Astrocyte of the hippocampus (primary cell): Measurements from ENCODE around the gene L3HYPDH.
"Not testable (repeated sequence)": the region's sequence is repeated elsewhere in the genome, so short reads cannot be mapped to it uniquely, and the experiment has no call there.

Source experiments
- DNase-seq: peaks from one replicate; pipeline ENCODE4 v3.0.0; 2011; ENCODE audit warnings: low read depth, low spot score

Gene L3HYPDH

DNA sequence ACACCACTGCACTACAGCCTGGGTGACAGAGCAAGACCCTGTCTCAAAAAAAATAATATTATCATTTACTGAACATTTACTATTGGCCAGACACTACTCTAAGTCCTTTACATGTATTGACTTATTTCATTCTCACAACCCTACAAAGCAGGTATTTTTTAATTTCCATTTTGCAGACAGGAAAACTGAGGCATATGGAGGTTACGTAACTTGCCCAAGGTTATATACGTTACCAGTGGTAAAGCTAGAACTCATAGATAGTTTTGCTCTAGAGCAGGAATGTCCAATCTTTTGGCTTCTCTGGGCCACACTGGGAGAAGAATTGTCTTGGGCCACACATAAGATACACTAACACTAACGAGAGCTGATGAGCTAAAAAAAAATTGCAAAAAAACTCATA is 5.7 kb downstream of the L3HYPDH start:
- DNase-seq = no peak

DNA sequence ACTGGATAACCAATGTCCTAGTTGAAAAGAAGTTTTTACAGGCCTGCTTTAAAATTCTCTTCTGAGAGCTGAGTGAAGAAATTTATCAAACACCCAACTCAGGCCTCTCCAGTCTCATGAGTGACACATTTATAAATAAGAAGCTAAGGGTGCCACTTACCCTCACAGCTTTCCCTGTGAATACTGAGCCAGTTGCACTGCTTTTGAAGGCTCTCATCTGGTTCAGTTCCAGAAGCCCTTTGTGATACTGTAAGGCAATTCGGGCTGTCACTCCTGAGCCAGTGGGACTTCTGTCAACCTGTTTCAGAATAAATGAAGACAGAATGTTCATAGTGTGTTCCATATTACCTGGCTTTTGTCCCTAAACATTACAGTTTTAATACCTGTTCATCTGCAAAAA is 8.5 kb downstream of the L3HYPDH start:
- no peak for DNase-seq

DNA sequence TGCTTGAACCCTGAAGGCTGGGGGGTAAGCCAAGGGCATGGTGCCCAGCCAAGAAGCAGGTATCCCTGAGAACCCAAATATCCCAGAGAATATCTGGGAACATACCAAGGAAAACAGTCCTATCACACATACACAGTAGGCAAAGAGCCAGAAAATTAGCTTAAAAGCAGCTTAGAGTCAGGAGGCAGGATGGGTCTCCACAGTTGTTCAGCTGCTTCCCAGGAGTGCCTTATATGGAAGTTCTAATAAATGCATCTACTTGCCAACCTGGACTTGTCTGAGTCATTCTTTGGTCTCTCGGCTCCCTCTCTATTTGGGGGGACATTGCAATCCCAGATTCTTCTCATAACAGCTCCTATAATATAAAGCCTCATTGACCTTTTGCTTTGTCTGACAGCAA is 10.0 kb downstream of the L3HYPDH start:
- DNase-seq = peak; percentile 86

DNA sequence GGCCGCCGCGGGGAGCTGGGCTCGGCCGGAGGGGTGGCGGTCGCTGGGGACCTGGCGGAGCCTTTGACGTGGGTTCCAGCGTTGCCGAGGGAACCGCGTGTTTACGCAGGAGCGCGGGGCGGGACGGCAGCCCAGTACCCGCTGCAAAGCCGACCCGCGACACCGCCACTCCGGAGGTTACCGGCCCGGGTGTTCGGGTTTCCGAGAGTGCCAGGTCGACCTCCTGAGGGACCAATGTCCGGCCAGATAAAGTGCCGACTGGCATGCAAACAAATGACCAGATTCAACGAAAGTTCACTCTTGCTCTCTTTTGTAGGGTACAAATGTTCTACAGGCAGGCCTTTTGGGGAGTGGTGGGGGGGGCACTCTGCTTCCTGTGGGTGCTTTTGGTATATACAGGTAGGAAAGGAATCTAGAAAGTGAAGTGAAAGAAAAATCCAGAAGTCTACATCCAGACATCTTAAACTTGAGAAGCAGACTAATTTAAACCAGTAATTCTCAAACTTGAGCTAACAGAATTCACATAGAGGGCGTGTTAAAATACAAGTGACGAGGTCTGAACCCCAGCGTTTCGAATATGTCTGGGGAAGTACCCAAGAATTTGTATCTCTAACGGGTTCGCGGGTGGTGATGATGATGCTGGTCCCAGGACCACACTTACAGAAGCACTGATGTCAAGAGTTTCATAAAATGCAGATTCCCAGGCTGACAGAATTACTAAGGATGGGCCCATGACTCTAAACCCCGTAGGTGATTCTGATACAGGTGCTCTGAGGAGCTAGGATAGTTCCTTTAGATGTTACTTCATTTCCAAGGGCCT is 18.7 kb downstream of the L3HYPDH start, which contains the start of gene GPR135:
Gene GPR135 (minus strand): TSS at position 65 of the 820 bp plus-strand sequence. CDS start 154 bp downstream, outside the sequence.
- no peak for DNase-seq

DNA sequence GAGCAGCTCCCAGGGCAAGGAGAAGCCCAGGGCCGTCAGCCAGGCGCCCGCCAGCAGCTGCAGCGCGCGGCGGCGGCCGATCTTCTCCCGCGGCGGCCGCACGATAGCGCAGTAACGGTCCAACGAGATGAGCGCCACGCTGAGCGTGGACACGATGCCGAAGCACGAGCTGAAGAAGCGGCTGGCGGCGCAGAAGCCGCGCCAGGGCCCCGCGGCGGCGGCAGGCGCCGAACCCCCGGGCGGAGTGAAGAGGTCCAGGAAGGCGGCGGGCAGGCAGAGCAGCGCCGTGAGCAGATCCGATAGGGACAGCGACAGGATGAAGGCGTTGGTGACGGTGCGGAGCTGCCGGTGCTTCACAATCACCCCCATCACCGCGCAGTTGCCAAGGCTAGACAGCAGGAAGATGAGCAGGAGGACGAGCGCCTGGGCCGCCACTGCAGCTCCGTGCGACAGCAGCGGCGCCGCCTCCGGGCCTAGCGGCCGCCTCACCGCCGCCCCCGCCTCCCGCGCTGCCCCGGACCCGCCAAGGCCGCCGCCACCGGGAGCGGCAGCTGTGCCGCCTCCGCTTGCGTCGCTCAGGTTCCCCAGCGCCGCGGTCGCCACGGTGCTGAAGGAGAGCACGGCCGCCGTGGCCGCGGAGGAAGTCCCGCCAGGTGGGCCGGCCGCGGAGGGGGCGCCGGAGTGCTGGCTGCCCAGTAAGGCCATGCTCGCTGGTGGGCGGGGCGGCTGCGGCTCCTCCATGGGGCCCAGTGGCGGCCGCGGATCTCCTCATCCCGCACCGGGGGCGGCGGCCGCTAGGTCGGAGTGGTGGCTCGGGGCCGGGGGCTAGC is 19.5 kb downstream of the L3HYPDH start:
- peak; percentile 88 for DNase-seq

DNA sequence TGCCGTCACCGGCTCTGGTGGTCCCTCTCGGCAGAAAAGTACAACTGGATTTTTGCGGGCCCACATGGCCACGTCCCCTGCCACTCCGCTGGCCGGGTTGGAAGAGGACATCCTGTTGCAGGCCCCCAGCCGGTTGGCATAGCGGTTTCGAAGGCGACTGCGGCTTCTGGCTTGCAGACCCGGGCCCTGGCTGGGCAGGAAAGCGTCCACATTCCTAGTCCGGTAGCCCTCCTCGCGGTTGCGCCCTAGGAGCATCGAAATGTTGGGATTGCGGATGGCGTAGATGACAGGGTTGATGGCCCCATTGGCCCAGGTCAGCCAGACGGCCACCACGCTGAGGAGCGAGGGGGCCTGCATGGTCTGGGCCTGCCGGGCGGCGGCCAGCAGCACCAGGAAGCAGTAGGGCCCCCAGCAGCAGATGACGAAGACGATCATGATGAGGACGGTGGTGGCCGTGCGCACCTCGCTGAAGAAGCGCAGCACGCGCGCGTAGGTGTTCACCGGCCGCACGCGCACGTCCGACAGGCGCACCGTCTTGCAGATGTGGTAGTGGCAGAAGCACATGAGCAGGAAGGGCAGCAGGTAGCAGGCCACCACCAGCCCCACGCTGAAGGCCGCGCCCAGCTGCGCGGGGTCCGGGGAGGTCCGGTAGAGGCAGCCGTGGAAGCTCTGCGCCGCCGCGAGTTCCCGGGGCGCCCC is 20.3 kb downstream of the L3HYPDH start:
- DNase-seq = no peak

DNA sequence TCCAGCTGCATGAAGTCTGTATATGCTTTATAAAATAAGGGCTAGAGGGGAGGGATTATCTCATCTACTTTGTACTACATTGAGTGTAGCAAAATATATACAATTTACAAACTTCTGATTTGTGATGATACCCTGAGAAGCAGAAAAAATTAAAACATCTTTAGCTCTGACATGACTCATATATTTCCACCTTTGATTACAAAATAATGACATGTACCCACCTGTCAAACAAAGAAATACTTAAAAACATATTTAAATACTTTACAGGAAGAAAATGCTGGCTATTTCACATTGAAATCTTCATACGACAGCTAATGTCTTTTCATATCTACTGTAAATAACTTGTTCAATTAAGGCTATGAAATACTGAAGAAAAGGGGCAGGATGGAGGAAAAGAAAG is 22.3 kb downstream of the L3HYPDH start:
- DNase-seq = no peak

DNA sequence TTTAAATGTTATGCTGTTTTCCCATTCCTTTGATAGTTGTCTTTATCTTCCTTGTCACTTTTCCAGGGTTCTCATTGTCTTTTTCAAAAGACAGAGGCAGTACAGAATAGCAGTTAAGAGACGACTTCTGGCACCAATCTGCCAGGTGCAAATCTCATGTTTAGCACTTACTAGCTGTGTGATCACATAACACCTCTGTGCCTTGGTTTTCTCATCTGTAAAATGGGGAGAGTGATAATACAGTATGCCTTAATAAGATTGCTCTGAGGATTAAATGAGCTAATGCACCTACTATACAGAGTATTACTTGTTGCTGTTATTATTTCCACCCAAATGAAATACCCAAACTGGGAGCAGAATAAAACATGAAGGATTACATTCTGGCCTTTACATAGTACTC is 23.8 kb downstream of the L3HYPDH start:
- no peak for DNase-seq

DNA sequence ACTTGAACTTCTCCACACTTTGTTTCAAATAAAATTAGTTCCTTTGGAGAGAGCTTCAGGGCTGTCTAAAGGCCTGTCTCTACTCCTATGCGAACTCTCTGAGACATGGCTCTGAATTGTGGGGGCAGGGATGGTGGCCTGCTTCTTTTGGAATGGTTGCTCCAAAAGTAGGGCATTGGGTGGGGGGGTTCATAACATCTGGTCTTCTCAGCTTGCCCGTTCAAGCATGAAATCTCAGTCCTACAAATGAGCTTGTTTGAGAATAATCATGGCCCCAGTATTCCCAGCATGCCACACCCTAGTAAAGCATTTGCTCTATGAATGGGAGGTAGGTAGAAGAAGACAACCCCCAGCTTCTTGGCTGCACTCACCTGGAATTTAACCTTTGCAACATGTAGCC is 25.7 kb downstream of the L3HYPDH start:
- no peak for DNase-seq

DNA sequence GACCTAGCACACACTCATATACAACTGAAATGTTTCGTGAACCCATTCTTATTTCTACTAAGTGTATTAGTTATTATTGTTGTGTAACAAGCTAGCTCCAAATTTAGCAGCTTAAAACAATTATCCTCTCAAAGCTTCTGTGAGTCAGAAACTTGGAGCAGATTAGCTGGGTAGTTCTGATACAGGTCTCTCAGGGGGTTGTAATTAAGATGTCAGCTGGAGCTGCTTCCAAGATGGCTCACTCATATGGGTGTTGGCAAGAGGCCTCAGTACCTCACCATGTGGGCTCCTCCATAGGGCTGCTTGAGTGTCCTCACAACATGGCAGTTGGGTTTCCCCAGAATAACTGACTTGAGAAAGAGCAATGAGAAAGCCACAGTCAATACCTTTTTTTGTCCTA is 28.8 kb downstream of the L3HYPDH start:
- no peak for DNase-seq

DNA sequence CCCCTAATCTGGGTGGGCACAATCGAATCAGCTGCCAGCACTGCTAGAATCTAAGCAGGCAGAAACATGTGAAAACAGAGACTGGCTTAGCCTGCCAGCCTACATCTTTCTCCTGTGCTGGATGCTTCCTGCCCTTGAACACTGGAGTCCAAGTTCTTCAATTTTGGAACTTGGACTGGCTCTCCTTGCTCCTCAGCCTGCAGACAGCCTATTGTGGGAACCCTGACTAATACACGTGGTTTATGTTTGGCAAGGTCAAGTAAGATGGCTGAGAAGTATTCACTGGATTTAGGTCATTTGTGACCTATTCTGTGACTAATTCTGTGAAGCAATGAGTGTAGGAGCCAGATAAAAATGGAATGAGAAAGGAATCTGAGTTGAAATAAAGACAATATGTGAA is 30.1 kb downstream of the L3HYPDH start:
- DNase-seq = peak; percentile 77

DNA sequence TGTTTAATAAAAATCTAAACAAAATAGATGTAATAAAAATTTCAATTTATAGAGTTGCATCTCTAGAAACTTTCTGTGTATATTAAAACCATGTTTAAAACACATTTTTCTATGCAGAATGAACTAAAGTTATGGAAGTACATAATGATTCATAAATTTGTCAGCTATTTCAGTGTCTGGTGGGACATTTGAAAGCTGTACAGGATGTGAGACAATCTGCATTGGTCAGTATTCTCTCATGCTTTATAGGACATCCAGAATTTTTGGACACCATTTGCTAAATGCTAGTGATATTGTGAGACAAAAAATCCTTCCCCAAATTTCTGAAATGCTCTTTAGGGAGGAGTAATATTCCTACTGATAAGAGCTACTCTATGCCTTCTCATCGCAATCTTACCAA is 32.4 kb downstream of the L3HYPDH start:
- DNase-seq = no peak

DNA sequence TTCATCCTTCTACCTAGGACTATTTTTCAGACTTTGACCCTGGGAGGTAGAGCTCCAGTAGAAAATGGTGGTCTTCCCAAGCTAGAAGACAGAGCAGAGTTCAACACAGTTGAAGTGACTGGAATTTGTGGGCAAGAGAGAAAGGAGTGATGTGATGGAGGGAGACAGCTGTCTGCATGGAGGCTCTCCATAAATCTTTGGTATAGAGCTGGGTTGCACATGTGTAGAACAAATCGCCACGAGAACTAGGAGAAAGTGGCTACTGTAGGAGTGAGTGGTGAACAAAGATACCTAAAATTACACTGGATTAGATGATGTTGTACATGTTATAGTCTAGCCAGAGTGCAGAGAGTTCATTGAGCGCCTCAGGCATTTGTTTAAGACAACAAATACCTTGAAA is 33.5 kb downstream of the L3HYPDH start:
- DNase-seq = no peak

DNA sequence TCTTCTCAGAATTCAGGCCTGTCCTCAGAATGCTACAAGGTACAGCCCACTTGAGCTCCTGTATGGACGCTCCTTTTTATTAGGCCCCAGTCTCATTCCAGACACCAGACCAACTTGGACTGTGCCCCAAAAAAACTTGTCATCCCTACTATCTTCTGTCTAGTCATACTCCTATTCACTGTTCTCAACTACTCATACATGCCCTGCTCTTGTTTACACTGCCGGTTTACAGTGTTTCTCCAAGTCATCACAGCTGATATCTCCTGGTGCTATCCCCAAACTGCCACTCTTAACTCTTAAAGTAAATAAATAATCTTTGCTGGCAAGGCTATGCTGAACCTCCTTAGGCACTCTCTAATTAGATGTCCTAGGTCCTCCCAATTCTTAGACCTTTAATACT is 35.5 kb downstream of the L3HYPDH start:
- DNase-seq = not testable (repeated sequence)

DNA sequence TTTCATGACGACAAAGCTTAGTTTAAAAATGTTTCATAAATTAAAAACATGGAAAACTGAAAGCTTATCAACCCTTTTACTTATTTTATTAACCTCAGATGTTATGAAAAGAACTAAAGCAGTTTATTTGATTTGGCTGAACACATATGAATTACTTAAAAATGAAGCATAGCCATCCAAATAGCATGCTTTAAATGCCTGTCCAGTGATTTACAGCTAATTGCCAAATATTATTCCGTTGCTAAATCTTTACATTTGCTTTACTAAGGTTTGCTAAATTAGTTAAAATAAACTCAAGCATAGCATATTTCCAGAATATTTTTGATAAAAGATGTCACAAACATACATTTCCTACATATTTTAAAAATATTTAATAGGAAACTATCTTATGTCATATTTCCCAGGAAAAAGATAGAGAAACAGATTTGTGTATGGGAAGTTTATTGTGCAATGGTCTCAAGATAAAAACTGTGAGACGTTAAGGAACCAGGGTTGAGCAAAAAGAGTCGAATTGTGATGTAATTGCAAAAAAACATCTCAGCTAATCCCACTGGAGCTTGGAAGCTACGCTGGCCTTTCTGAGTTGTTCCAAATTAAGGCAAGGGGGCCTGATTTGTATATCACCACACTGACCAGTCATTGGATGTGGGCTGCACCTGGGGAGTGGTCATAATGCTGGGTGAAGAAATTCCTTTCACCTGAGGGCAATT is 44.8 kb downstream of the L3HYPDH start:
- no peak for DNase-seq

DNA sequence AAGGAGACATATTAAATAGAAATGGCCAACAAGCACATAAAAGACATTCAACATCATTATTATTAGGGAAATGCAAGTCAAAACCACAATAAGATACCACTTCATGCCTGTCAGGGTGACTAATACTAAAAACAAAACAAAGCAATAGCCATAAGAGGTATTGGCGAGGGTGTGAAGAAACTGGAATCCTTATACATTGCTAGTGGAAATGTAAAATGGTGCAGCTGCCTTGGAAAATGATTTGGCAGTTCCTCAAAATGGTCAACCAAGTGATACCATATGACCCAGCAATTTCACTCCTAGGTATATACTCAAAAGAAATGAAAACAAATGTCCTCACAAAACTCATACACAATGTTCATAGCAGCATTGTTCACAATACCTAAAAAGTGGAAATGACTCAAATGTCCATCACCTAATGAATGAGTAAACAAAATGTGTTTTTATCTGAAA is 46.0 kb downstream of the L3HYPDH start:
- DNase-seq = peak; percentile 63

DNA sequence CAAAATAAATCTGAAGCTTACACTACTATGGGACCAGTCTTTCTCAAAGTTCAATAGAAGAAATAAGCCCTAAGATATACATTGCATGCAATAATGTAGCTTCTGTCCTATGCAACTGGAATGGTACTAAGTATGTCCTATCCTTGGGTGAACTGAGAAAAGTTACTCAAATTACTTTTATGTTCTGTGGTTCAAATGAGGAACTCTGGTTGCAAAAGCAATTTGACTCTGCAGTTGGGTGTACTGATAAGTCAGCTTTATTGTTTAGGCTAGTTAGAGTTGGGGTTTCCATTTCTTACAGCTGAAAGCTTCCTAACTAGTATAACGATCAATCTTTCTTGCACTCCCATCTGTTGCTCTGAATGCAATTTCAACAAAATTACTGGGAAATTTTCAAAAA is 48.2 kb downstream of the L3HYPDH start:
- no peak for DNase-seq

DNA sequence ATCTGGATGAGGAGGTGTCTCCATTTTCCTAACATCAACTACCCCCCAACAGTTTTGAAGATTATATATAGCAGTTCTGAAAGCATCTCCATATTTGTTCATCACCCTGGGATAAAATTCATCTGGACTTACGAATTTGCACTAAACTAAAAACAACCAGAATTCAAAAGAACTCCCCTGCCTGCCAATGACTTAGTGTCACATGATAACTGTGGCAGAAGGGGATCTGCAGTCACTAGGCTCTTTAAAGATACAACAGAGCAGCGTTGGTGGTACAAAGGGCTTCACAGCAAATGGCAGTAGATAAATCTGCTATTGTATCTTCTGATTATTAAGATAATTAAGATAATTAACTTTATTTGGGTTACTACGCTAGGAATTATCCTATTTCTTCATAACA is 49.1 kb downstream of the L3HYPDH start:
- no peak for DNase-seq

DNA sequence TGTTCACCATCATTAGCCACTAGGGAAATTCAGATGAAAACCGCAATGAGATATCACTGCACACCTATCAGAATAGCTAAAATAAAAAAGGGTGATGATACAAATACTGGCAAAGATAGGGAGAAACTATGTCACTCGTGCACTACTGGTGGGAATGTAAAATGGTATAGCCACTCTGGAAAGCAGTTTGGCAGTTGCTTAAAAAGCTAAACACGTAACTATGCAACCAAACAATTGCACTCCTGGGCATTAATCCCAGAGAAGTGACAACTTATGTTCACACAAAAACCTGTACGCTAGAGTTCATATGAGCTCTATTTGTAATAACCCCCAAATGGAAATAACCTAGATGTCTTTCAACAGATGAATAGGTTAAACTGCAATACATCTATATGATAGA is 54.4 kb downstream of the L3HYPDH start:
- DNase-seq = peak; percentile 30

DNA sequence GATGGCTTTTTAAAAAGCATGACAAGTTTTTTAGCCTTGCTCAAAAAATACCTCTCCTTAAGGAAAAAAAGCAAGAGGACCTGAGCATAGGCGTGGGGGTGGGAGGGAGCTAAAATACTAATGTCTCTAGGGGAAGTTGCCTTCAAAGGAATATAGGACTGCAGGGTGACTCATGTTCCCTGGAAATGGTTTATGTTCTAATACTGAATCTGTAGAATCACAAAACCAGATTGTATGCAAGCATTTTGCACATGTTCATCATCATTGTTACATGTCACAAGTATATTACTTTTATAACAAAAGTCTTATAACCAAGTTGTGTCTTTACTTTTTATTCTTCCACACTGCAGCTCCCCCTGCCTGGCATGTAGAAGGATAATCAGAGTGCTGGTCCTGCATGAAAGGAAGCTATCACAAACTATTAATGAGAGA is 55.6 kb downstream of the L3HYPDH start:
- DNase-seq = peak; percentile 36
